NCI-H2227 (cell line): ENCODE measurements around the gene NOS2.
"Not testable (repeated sequence)": the region's sequence is repeated elsewhere in the genome, so short reads cannot be mapped to it uniquely, and the experiment has no call there.

Experiments used
- DNase-seq: peaks from one replicate; lab custom pipeline; 2025; ENCODE audit not compliant: unreplicated experiment; lab: John Stamatoyannopoulos, UW

The NOS2 gene

DNA sequence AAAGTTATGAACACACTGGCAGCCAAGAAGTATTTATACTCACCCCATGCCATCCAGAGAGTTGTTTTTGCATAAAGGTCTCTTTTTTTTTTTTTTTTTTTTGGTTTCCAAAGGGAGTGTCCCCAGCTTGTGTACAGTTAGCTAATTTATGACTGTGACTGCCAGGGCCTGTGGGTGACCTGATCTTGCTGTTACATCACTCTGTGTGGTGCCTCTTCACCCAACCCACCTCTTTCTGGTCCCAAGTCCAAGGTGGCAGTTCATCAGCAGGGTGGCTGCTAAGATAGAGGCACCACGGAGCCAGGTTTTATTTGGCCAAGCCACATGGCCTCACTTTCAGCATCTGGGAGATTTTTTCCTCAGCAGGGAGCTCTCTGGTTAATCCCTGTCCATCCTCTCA, at the start of gene NOS2:
Gene NOS2, minus strand, starts transcription at position 8 of the 400 bp plus-strand sequence. CDS start 1,720 bp downstream, outside the sequence.
- DNase-seq = no peak

DNA sequence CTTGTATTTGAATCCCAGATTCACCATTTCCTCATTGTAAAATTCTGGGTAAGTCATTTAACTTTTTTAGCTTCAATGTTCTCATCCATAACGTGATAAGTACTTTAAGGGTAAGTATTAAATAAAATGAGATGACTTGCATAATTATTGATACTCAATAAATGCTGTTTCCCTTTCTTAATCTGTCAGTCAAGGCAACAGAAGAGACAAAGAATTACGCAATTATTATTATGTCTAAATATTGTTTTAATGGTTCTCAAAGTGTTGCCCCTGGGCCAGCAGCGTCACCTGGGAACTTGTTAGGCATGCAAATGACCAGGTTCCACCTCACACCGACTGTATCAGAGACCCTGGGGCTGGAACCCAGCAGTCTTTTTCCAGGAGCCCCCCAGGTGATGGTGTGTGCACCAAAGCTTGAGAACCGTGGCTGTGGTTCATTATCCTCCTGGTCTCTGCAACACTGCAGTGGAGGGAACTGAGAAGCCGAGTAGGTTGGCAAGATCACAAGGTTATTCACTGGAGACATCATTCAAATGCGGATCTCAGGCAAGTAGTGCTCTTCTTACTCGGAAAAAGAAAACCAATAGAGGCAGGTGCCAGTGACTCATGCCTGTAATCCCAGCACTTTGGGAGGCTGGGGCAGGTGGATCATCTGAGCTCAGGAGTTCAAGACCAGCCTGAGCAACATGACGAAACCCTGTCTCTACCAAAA, 49.3 kb upstream of the NOS2 start:
- DNase-seq = no peak

DNA sequence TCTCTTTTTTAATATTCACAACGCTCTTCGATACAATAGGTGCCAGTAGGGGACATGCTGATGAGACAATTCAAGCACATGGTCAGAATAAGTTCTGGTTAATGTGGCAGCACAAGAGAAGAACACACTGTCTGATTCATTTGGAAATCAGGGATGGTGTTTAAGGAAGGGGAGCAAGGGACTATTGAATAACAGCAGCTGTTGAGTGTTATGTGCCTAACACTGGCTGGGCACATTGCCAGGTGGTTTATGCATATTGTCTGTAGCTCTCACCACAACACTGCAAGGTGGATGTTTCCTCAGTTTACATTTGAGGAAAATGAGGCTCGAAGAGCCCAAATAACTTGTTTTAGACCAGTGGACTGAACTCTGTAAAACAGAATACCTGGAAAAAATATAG, 48.6 kb upstream of the NOS2 start:
- no peak for DNase-seq

DNA sequence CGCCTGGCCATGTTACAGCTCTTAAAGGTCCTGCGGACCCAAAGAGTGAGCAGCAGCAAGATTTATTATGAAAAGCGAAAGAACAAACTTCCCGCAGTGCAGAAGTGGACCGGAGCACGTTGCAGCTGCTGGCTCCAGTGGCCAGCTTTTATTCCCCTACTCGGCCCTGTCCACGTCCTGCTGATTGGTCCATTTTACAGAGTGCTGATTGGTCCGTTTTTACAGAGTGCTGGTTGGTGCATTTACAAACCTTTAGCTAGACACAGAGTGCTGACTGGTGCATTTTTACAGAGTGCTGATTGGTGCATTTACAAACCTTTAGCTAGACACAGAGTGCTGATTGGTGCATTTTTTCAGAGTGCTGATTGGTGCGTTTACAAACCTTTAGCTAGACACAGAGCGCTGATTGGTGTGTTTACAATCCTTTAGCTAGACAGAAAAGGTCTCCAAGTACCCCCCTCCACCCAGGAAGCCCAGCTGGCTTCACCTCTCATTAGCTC, 46.5 kb upstream of the NOS2 start:
- DNase-seq = not testable (repeated sequence)

DNA sequence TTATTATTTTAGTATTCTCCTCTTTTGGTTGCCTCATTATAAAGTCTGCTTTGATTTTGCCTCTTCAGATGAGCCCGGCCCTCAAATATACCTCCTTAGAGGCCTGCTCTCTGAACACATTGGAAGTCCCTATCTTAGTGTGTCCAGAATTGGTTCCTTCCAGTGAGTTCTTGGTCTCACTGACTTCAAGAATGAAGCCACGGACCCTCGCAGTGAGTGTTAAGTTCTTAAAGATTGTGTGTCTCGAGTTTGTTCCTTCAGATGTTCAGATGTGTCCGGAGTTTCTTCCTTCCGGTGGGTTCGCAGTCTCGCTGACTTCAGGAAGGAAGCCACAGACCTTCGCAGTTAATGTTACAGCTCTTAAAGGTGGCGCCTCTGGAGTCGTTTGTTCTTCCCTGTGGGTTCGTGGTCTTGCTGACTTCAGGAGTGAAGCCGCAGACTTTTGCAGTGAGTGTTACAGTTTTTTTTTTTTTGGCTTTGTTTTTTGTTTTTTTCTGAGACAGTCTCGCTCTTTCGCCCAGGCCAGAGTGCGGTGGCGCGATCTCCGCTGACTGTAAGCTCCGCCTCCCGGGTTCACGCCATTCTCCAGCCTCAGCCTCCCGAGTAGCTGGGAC, 45.8 kb upstream of the NOS2 start:
- DNase-seq = no peak

DNA sequence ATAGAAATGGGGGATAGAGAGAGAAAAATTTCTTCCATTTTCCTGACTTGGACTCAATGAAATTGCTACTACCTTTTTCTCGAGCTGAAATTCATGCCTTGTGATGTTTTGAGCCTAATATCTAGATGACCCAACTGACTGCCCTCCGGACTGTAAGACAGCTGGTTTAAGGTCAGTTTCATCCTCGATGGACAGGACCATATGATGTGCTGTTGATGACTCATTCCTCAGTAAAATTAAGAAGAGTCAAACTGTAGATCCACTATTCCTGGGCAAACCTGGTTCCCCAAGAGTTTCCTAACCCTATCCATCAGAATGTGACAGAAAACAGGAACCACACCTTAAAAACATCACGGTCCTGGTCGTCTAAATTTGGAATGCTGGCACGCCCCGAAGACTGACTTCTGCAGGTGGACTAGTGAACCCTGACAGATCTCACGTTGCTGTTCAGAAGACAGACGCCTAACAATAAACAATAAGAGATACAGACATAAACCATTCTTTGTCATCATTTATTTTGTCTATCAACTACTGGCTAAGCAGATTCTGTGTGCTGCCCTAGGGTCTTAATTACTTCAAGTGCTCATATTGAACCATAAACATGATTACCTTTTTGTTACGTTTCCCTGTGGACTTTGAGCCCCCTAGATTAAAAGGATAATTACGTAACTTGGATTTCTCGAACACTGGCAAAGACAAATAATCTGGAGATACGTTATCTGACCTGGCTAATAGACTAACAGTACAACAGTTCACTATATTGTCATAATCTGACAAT, 45.1 kb upstream of the NOS2 start:
- DNase-seq = no peak

DNA sequence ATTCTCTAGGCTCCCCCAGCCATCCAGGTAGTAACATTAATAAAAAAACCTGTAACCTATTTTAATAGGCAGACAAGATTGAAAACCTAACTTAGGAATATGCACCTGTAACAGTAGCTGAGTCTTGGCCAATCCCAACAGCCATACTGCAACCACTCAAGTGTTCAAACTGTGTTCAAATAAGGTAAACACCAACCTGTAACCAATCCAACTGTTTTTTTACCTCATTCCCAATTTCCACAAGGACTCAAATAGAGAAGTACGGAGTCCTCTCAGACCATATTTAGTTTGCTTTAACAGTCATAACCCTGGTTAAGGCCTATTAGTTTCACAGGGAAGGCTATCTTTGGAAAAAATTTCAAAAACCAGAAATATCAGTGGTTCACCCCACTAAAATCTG, 40.4 kb upstream of the NOS2 start:
- DNase-seq = no peak

DNA sequence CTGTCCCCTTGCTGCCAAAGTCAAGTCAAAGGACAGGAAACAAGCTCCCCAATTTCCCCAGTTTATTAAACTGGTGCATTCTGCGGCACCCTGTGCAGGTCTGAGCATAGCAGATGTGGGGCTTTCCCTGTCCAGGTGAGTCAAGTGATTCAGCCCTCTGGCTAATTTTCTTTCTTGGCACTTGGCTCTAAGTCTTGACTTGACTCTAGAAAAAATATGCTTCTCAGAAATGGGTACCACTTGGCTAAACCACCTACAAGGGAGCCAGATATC, 40.0 kb upstream of the NOS2 start:
- not testable (repeated sequence) for DNase-seq

DNA sequence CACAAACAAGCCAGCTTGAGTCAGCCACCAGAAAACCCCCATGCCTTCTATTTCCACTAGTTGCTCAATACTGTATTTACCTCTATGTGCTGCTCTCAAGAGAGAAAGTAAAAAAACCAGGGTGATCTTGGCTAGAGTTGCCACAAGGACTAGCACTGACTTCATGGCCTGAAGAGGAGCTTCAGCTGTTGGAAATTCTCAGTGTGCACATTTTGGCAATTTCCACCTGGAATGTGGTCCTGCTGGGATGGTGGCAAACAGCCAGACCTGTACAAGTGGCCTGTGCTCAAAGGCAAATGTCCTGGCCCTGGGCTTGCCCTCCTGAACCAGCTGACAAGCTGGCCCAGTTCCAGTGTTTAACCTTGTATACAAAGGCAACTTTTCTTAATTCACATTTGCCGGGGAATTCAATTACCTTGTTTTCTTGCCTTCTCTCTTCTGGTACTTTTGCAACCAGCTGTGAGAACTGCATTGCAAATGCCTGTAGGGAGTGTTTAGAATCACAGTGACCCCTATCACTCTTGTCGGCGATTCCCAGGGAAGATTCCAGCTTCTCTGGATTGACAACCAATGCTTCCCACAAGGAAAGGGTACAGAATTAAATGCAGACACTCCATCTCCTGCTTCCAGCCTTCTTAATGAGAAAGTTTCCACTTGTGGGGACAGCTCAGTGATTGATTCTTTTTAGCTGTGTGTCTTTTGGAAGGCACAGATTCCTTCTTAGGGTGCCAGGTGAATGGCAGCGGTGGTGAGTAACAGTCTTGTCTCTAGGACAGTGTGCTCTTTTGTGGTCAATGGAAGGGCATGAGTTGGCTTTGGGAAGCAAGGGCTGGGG, 39.5 kb upstream of the NOS2 start:
- DNase-seq = not testable (repeated sequence)

DNA sequence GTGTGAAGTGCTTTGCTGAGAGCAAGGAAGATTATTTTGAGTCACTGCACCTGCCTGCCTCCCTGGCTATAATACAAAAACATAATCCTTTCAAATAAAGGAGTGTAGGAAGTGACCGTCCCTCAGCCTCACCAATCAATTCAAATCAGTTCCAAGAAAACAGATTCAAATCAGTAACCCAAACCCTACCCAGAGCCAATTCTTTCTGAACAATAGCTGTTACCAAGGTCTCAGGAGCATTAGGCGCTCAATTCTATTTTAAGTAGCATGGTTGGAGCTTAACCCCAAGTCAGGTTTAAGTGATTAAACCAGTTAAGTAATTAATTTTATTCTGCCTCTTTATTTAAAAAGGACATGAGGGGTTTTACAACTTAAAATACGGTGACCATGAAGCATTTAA, 38.3 kb upstream of the NOS2 start:
- DNase-seq = not testable (repeated sequence)

DNA sequence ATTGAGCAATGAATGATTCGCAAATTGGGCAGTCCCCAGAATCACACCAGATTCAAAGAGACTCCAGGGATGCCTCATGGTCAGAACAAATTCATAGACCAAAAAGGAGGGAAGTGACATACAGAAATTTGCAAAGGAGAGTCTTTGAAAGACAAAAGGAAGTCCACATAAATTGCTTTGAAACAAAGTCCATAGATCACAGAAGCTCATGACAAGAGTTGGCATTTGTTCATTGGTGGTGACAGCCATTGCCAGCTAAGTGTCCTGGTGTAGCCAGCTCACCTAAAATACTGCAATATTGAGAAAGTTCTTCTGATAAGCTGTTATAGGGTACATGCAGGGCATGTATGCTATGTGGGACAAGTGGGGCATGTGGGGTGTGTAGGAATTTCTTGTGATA, 37.4 kb upstream of the NOS2 start:
- not testable (repeated sequence) for DNase-seq

DNA sequence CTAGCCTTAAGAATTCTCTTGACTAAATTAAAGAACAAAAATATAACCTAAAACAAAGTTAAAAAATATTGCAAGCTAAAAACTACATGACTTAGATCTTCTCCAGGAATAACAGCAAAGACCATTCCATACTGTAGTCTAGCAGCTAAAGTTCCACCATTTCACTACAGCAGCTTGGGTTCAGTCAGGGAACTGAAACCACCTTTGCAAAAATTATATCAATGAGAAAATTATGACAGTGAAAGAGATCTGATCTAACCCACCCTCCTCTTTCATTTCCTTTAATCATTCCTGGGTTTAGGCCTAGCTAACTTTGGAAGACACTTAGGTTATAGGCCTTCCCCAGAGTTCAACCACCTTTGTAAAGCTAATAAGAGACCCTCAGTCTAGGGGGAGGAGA, 36.3 kb upstream of the NOS2 start:
- no peak for DNase-seq

DNA sequence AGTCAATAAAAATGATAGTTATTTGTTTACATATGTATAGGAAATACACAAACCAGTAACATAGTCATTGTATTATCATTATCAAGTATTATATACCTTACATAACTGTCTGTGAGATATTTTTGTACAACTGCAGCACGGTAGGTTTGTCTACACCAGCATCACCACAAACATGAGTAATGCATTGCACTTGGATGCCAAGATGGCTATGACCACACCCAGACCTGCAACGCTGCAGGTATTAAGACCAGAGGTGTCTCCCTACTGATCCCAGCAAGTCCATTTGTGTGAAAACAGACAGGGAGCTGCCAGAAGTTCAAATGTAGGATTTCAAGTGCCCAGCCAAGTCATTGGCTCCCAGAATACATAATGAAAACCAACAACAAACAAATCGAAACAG, 34.2 kb upstream of the NOS2 start:
- no peak for DNase-seq

DNA sequence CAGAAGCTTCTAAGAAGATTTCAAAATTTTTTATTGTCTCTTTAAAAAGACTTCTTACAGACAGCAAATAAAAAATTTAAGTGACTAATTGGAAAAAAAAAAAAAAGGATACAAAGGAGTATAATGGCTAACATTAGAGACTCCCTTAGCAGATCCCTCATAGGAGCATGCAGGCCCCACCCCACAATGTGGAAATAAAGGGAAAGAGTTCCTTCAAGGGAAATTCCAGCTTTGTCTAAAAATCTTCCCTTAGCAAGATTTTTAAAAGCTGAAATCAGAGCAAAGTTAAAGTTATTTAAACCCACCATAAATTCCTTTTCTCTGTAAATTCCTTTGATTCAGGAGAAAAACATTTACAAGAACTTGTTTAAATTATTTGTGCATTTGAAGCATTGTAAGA, 32.5 kb upstream of the NOS2 start:
- no peak for DNase-seq

DNA sequence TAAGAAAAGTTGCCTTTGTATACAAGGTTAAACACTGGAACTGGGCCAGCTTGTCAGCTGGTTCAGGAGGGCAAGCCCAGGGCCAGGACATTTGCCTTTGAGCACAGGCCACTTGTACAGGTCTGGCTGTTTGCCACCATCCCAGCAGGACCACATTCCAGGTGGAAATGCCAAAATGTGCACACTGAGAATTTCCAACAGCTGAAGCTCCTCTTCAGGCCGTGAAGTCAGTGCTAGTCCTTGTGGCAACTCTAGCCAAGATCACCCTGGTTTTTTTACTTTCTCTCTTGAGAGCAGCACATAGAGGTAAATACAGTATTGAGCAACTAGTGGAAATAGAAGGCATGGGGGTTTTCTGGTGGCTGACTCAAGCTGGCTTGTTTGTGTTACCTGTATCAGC, 29.6 kb upstream of the NOS2 start:
- not testable (repeated sequence) for DNase-seq

DNA sequence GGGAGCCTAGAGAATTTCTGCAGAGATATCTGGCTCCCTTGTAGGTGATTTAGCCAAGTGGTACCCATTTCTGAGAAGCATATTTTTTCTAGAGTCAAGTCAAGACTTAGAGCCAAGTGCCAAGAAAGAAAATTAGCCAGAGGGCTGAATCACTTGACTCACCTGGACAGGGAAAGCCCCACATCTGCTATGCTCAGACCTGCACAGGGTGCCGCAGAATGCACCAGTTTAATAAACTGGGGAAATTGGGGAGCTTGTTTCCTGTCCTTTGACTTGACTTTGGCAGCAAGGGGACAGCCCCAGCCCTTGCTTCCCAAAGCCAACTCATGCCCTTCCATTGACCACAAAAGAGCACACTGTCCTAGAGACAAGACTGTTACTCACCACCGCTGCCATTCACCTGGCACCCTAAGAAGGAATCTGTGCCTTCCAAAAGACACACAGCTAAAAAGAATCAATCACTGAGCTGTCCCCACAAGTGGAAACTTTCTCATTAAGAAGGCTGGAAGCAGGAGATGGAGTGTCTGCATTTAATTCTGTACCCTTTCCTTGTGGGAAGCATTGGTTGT, 28.9 kb upstream of the NOS2 start:
- DNase-seq = not testable (repeated sequence)

DNA sequence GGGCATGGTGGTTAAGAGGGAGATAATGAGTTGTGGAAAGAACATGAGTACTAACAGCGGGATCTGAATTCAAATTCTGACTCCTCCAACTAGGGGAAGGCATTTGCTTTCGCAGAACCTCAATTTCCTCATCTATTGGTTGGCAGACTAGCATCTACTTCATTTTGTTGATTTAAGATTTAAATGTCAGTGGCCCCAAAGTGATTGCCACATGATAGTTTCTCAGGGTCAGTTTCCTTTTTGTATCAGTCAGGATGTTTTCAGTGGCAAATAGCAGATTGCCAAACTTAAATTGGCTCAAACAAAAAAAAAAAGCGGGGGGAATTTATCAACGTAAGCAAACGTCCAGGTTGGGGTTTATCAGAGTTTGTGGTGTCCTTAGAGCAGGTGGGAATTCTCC, 25.1 kb upstream of the NOS2 start:
- DNase-seq = no peak

DNA sequence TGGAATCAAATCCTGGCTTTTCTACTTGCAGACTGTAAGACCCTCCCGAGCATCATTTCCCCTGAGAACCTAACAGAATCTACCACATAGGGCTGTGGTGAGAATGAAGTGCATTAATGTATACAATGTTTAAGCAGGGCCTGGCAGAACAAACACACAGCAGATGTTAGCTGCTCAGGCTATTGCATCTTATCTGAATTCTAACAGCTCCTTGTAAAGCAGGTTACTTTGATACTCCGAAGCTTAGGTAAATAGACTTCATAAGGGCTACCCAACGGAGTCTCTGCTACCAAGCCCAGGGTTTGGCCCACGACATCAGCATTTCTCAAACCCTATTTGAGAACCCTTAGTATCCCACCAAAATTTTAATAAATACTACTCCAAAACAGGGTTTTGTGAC, 24.4 kb upstream of the NOS2 start:
- DNase-seq = no peak

DNA sequence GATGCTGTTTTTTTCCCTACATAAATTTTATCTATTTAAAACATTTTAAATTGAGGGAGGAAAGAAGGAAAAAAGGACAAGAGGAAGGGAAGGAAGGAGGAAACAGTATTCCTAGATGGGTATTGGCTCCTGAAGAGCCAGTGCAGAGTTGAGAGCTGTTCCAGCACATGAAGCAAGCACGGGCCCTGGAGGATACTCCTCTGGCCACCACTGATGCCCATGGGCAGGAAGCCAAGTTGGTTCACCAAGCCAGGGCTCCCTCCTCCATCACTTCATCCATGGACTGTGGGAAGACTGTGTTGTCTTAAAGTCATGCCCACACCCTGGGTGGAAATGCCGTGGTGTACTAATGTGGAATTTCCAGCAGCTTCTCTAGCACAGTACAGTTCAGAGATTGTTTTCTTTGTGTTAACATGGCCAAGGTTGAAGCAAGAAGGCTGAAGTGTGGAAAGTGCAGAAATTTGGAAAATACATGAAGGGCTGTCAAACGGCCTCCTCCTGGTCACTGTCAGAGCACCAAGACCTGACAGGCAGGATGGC, 23.9 kb upstream of the NOS2 start:
- no peak for DNase-seq

DNA sequence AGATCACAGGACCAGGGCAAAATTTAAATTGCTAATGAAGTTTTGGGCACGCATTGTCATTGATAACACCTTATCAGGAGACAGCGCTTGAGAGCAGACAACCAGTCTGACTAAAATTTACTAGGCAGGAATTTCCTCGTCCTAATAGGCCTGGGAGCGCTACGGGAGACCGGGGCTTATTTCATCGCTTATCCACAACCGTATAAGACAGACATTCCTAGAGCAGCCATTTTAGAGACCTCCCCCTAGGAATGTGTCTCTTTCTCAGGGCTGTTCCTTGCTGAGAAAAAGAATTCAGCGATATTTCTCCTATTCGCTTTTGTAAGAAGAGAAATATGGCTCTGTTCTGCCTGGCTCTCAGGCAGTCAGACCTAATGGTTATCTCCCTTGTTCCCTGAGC, 21.8 kb upstream of the NOS2 start:
- DNase-seq = not testable (repeated sequence)

DNA sequence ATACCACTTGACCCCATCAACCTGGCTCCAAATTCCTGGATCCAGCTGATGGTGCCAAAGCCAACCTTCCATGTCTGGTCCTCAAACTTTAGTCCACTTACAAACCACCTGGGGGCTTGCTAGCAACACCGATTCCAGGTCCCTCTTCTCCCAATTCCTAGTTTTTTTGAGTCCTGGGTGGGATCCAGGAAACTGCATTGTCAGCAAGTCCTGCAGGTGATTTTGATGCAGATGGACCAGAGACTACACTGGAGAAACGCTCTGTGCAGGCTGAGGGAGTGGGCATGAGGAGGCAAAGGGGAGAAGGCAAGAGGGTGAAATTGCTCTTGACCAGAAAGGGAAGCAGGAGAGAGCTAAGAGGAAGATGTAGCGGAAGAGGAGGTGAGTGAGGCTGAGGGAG, 21.0 kb upstream of the NOS2 start:
- DNase-seq = no peak
